HG03575 (cell line): ENCODE data around the gene JMJD1C.
"Not testable (repeated sequence)": the region's sequence is repeated elsewhere in the genome, so short reads cannot be mapped to it uniquely, and the experiment has no call there.

Experiments
- ATAC-seq: cut with Tn5 transposase; IDR thresholded peaks from one replicate; pipeline ENCODE4 v1.9.1; 2021; ENCODE audit not compliant: unreplicated experiment, insufficient number of reproducible peaks, low FRiP score; ENCODE audit errors: extremely low read depth

JMJD1C gene

GRCh38 chr10:63414481-63415260, 51.1 kb downstream of the JMJD1C start:
- no peak for ATAC-seq

- ATAC-seq, result no peak
These were observed 52.3 kb downstream of the JMJD1C start for GRCh38 chr10:63413429-63413828.

- ATAC-seq, result no peak
These were observed 53.5 kb downstream of the JMJD1C start for GRCh38 chr10:63412304-63412703.

- no peak for ATAC-seq
These were observed 55.1 kb downstream of the JMJD1C start for GRCh38 chr10:63410633-63411032.

GRCh38 chr10:63409465-63410027, 56.2 kb downstream of the JMJD1C start:
- no peak for ATAC-seq

GRCh38 chr10:63407136-63407662, 58.6 kb downstream of the JMJD1C start:
- no peak for ATAC-seq

GRCh38 chr10:63396133-63396761, 69.5 kb downstream of the JMJD1C start:
- no peak for ATAC-seq

GRCh38 chr10:63393050-63393449, 72.7 kb downstream of the JMJD1C start:
- ATAC-seq, result no peak

- no peak for ATAC-seq
These were observed 73.6 kb downstream of the JMJD1C start for GRCh38 chr10:63392224-63392623.

- no peak for ATAC-seq
These were observed 74.0 kb downstream of the JMJD1C start for GRCh38 chr10:63391812-63392211.

- ATAC-seq, result no peak
These were observed 75.3 kb downstream of the JMJD1C start for GRCh38 chr10:63390521-63390920.

GRCh38 chr10:63388421-63389031, 77.3 kb downstream of the JMJD1C start:
- ATAC-seq, result no peak

- no peak for ATAC-seq
These were observed 80.5 kb downstream of the JMJD1C start for GRCh38 chr10:63385254-63385653.

- ATAC-seq, result no peak
These were observed 81.1 kb downstream of the JMJD1C start for GRCh38 chr10:63384675-63385074.

GRCh38 chr10:63384001-63384400, 81.8 kb downstream of the JMJD1C start:
- no peak for ATAC-seq

GRCh38 chr10:63383141-63383540, 82.6 kb downstream of the JMJD1C start:
- ATAC-seq, result no peak

GRCh38 chr10:63382066-63382465, 83.7 kb downstream of the JMJD1C start:
- ATAC-seq, result no peak

- not testable (repeated sequence) for ATAC-seq
These were observed 88.5 kb downstream of the JMJD1C start for GRCh38 chr10:63377305-63377661.

GRCh38 chr10:63376560-63377304, 89.0 kb downstream of the JMJD1C start:
- peak; percentile 85 for ATAC-seq
